Ovary (tissue), 9 donors: Measurements from ENCODE around the gene TMEM272. TPM values are rescaled to one million over a fixed set of nuclear protein-coding genes. Genes with fewer than 3 reads are reported as not detected.

ENCODE experiments used
- DNase-seq, 5 donors: peaks; one replicate each; pipeline ENCODE4 v3.0.0-alpha.2; 2019 to 2020
- H3K27ac ChIP-seq, 2 donors: fragments of 200-600 bp; one replicate each; pipeline versions ENCODE4 v1.5.1 to v1.8.0; 2019 to 2022
- H3K27me3 ChIP-seq: fragments of 200-600 bp; one replicate; pipeline ENCODE4 v1.8.0; 2022
- H3K36me3 ChIP-seq: fragments of 200-600 bp; sonication (generic); one replicate; pipeline ENCODE4 v1.5.1; 2019
- H3K4me1 ChIP-seq: one replicate; pipeline ENCODE4 v1.8.1; 2013; ENCODE audit warnings: mild to moderate bottlenecking, moderate library complexity; ENCODE audit not compliant: insufficient read depth
- H3K4me3 ChIP-seq: fragments of 200-600 bp; sonication (generic); one replicate; pipeline ENCODE4 v1.5.1; 2017
- H3K9me3 ChIP-seq, 2 donors: fragments of 200-600 bp in 1 of 2; sonication (generic) in 1 of 2; one replicate each; pipeline versions ENCODE4 v1.5.1 to v1.8.1; 2013 to 2019; ENCODE audit warnings: mild to moderate bottlenecking in 1 of 2, moderate library complexity in 1 of 2
- CTCF ChIP-seq, 3 donors: fragments of 450-650 bp in 2 of 3; fragments of 200-600 bp in 1 of 3; IDR thresholded peaks; one replicate each; pipeline versions ENCODE4 v1.5.1 to v1.8.0; 2016 to 2022; ENCODE audit warnings: antibody characterized with exemption in 3 of 3, mild to moderate bottlenecking in 1 of 3
- EP300 ChIP-seq: sonication (generic); formaldehyde crosslinking; IDR thresholded peaks from one replicate; pipeline ENCODE4 v1.6.1; 2017; ENCODE audit warnings: antibody characterized with exemption
- POLR2A ChIP-seq: fragments of 450-650 bp; IDR thresholded peaks from one replicate; pipeline ENCODE4 v1.6.1; 2017; ENCODE audit warnings: antibody characterized with exemption, mild to moderate bottlenecking, moderate library complexity
- WGBS, 3 donors: extraction: QIAGEN DNeasy Blood & Tissue Kit in 1 of 3; methylation state at CpG; one replicate each; pipeline versions ENCODE4 v1.1.5 to v1.1.7; 2013 to 2017; 5-methylcytosine and 5-hydroxymethylcytosine counted together
- intact Hi-C, 4 donors: fragments of 100-400 bp; cut with DNase I; formaldehyde crosslinking; loops; one replicate each; pipeline versions ENCODE4 v1.11.0 to v1.15.1; 2022 to 2023
- polyA plus RNA-seq, 2 donors: library from polyadenylated mRNA; stranded (reverse); fragments of 200-250 nt in 1 of 2; fragments of 350-450 nt in 1 of 2; fragmentation: Illumina TruSeq in 1 of 2; extraction: RNeasy Lipid Tissue Mini Kit (QIAGEN cat#74804) in 1 of 2; gene quantifications; one replicate each; pipeline ENCODE4 v1.2.3, GENCODE V29; 2013 to 2014
- total RNA-seq, 7 donors: library from RNA; depleted of rRNA in 2 of 7; stranded (reverse); fragments of >200 nt in 2 of 7; fragmentation: NEBNext Ultra II Directional in 3 of 7; extraction: Animal tissue kit (Norgen Biotek cat#: 25700) in 3 of 7; gene quantifications; one replicate each; pipeline versions ENCODE4 v1.1.0 to v1.2.4, GENCODE V29; 2016 to 2023
- donor health status: DM: no; HTN: no; CAD: no; lungs with moderate emphysema.
- donor health status: DM: no; HTN: no; CAD: no.
- donor health status: Bipolar disorder and iron deficiency.
- donor health status: DM: yes; HTN: yes; CAD: no.
- donor health status: DM: no; HTN: no; CAD: no.
- donor health status: DM: yes; HTN: yes; CAD: no.

TMEM272 gene
- total and polyA plus RNA-seq, 9 donors: 0.05 to 0.28 (median 0.11) TPM; not detected in 2

- H3K4me3 ChIP-seq: no peak overlapping the region
- no peaks in the 10 kb centered on the region for H3K27me3 ChIP-seq
- H3K36me3 ChIP-seq: no peaks in the 10 kb centered on the region
- peaks cover 2% of the 10 kb centered on the region for H3K4me1 ChIP-seq
- peak in 1 of 5 donors; percentile 20 for DNase-seq
- no peaks in the 10 kb centered on the region for H3K9me3 ChIP-seq
- intact Hi-C loops: no loop called here
- H3K27ac ChIP-seq: no peak overlapping the region
- 34 to 51% (median 39%) methylated on average over 21 of the region's 21 CpGs for WGBS, 3 donors
- TF ChIP-seq EP300 (no peak), POLR2A (no peak), CTCF (IDR thresholded peaks at IDR 0.05) (no peak)
Observed at GRCh38 chr13:51849145-51850101, 4.4 kb upstream of the TMEM272 start.

- no peak overlapping the region for H3K27ac ChIP-seq
- intact Hi-C loops: no loop called here
- 51 to 60% (median 53%) methylated on average over 4 of the region's 4 CpGs for WGBS, 3 donors
- TF ChIP-seq EP300: no peak
- no peak for TF ChIP-seq POLR2A
- TF ChIP-seq CTCF (IDR thresholded peaks at IDR 0.05): no peak
- DNase-seq: no peak
- H3K9me3 ChIP-seq: no peaks in the 10 kb centered on the region
- no peak overlapping the region for H3K4me3 ChIP-seq
- H3K36me3 ChIP-seq: no peaks in the 10 kb centered on the region
- no peaks in the 10 kb centered on the region for H3K27me3 ChIP-seq
- H3K4me1 ChIP-seq: peaks cover 2% of the 10 kb centered on the region
Observed at GRCh38 chr13:51848674-51849073, 3.7 kb upstream of the TMEM272 start.

- intact Hi-C loops: no loop called here
- Histone ChIP-seq H3K27me3 (no peaks in the 10 kb centered on the region), H3K4me1 (peaks cover 2% of the 10 kb centered on the region), H3K27ac (no peak overlapping the region), H3K36me3 (no peaks in the 10 kb centered on the region), H3K9me3 (no peaks in the 10 kb centered on the region), H3K4me3 (no peak overlapping the region)
- WGBS, 3 donors: 85 to 89% (median 86%) methylated on average over 1 of the region's 1 CpG
- no peak for DNase-seq
- TF ChIP-seq POLR2A: no peak
- TF ChIP-seq CTCF (IDR thresholded peaks at IDR 0.05): no peak
- TF ChIP-seq EP300: no peak
Observed at GRCh38 chr13:51846756-51847155, 1.8 kb upstream of the TMEM272 start.

- intact Hi-C loops: no loop called here
- 60 to 87% (median 71%) methylated on average over 4 to 5 of the region's 5 CpGs for WGBS, 3 donors
Observed at GRCh38 chr13:51845574-51846318, 769 bp upstream of the TMEM272 start.

More at GRCh38 chr13:51845574-51846318, 769 bp upstream of the TMEM272 start:
- no peak for DNase-seq
- Histone ChIP-seq H3K27me3 (no peaks in the 10 kb centered on the region), H3K27ac (no peak overlapping the region), H3K4me1 (peaks cover 2% of the 10 kb centered on the region), H3K36me3 (no peaks in the 10 kb centered on the region), H3K9me3 (no peaks in the 10 kb centered on the region), H3K4me3 (no peak overlapping the region)
- TF ChIP-seq EP300 (no peak), CTCF (IDR thresholded peaks at IDR 0.05) (no peak), POLR2A (no peak)
